ENCODE data around the gene OR2W3. TPM values are rescaled to one million over a fixed set of nuclear protein-coding genes. Genes with fewer than 3 reads are reported as not detected.

The OR2W3 gene
- total and polyA plus RNA-seq, 2 of the 8 experiments (the other 6 are each of a cell fraction or from before 2014, with no cell fraction given) = 0.12 to 1.1 TPM

DNA sequence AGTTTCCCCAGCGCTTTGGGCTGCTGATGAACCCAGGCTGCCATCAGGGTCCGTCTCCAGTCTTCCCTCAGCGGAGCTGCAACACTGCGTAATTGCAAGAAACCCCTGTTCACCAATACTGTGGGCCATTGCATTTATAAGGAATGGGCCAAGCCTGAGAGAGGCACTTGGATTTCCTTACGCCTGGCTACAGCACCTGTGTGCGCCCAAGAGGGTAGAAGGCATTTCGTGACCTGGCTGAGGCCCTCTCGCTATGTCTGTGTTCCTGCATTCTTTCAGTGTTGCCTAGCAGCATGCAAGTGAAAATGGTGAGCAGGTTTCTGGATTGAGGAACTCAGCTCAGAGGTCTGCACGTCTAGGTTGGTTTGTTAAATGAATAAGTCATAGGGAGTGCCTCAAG, 12.0 kb upstream of the OR2W3 start (continued):
- TF ChIP-seq CBX8 (IDR thresholded peaks at IDR 0.05; ENCODE audit: borderline replicate concordance, low read depth, low read length) (no peak), RNF2 (IDR thresholded peaks at IDR 0.05; ENCODE audit: borderline replicate concordance, low read depth, low read length, missing control alignments, poor library complexity, severe bottlenecking) (no peak), KDM4A (IDR thresholded peaks at IDR 0.05; ENCODE audit: low read depth, low read length, severe bottlenecking) (no peak), CREB1 (IDR thresholded peaks at IDR 0.05) (no peak), CBX5 (IDR thresholded peaks at IDR 0.05; ENCODE audit: low read depth, low read length) (no peak), TAF7 (optimal IDR thresholded peaks at IDR 0.05; ENCODE audit: borderline replicate concordance, low read depth, low read length) (no peak)

Data from H1 (cell line).